Astrocyte (in vitro differentiated cells and primary cell): Measurements from ENCODE around the gene DACH2.

Source experiments
- CTCF ChIP-seq: IDR thresholded peaks from 2 replicates; pipeline ENCODE4 v1.5.1; 2011; ENCODE audit warnings: low read depth, mild to moderate bottlenecking, inconsistent platforms, low read length, moderate library complexity; ENCODE audit not compliant: insufficient read depth
- EZH2 ChIP-seq: IDR thresholded peaks from 2 replicates; pipeline ENCODE4 v1.6.1; 2012; ENCODE audit warnings: mild to moderate bottlenecking, low read length, inconsistent platforms; ENCODE audit not compliant: insufficient read depth

- TF ChIP-seq CTCF (no peak), EZH2 (no peak)
Measured at GRCh38 chrX:86711531-86712180, 563.4 kb downstream of the DACH2 start.
